SK-N-SH (cell line): ENCODE results near the gene PCNX2. TPM values are rescaled to one million over a fixed set of nuclear protein-coding genes. Genes with fewer than 3 reads are reported as not detected.

Experiments used
- CTCF ChIA-PET: fragments of 300-600, 350-600 bp; formaldehyde crosslinking; extraction: SDS; loops from one replicate; lab custom pipeline; 2021; lab: Yijun Ruan, JAX
- POLR2A ChIA-PET: fragments of 350-600 bp; sonication (Branson Sonifier 250); formaldehyde crosslinking; extraction: SDS; loops from one replicate; lab custom pipeline; 2020; ENCODE audit warnings: antibody characterized with exemption, inconsistent platforms; lab: Yijun Ruan, JAX
- DNase-seq: peaks from one replicate; pipeline ENCODE4 v3.0.0; 2012
- H2AFZ ChIP-seq: fragments of 200-600 bp; sonication (generic); 2 replicates; pipeline ENCODE4 v1.8.1; 2016; ENCODE audit warnings: antibody characterized with exemption, mild to moderate bottlenecking, low read depth
- H3F3A ChIP-seq: fragments of 200-600 bp; sonication (generic); replicated peaks from 2 replicates; pipeline ENCODE3; 2016; ENCODE audit warnings: antibody characterized with exemption, mild to moderate bottlenecking; ENCODE audit not compliant: insufficient read depth
- H3K27ac ChIP-seq, 2 experiments: fragments of 200-500 bp in 1 of 2; fragments of 200-600 bp in 1 of 2; sonication (Bioruptor generic) in 1 of 2; sonication (generic), shearing (Covaris generic) in 1 of 2; 2 replicates each; pipeline versions ENCODE4 v1.5.1 to v1.6.1; 2014 to 2016; ENCODE audit warnings: low read depth in 2 of 2, inconsistent platforms in 1 of 2, low read length in 1 of 2, mild to moderate bottlenecking in 1 of 2, mixed read lengths in 1 of 2
- H3K27me3 ChIP-seq: fragments of 200-600 bp; sonication (generic), shearing (Covaris generic); 2 replicates; pipeline ENCODE4 v1.6.1; 2016; ENCODE audit warnings: mixed run types; ENCODE audit not compliant: insufficient read depth
- H3K36me3 ChIP-seq, 2 experiments: fragments of 200-500 bp in 1 of 2; fragments of 200-600 bp in 1 of 2; sonication (Bioruptor generic) in 1 of 2; sonication (generic) in 1 of 2; replicated peaks in 1 of 2; 2 replicates each; pipeline versions ENCODE3 to v1.5.1; 2014 to 2016; ENCODE audit warnings: low read length in 1 of 2, mild to moderate bottlenecking in 1 of 2; ENCODE audit not compliant: insufficient read depth in 2 of 2, control insufficient read depth in 1 of 2
- H3K4me1 ChIP-seq, 2 experiments: fragments of 200-500 bp in 1 of 2; fragments of 200-600 bp in 1 of 2; sonication (Bioruptor generic) in 1 of 2; sonication (generic), shearing (Covaris generic) in 1 of 2; 2 replicates each; pipeline versions ENCODE4 v1.5.1 to v1.6.1; 2014 to 2016; ENCODE audit warnings: low read depth in 1 of 2, low read length in 1 of 2, mixed run types in 1 of 2; ENCODE audit not compliant: insufficient read depth in 2 of 2, control insufficient read depth in 1 of 2
- H3K4me2 ChIP-seq: fragments of 200-600 bp; sonication (generic), shearing (Covaris generic); 2 replicates; pipeline ENCODE4 v1.6.1; 2017; ENCODE audit warnings: mixed run types
- H3K4me3 ChIP-seq, 2 experiments: fragments of 200-500 bp in 1 of 2; fragments of 200-600 bp in 1 of 2; sonication (Bioruptor generic) in 1 of 2; sonication (generic), shearing (Covaris generic) in 1 of 2; 2 replicates each; pipeline versions ENCODE4 v1.5.1 to v1.8.1; 2014 to 2016; ENCODE audit warnings: low read depth in 2 of 2, inconsistent platforms in 1 of 2, low read length in 1 of 2, mild to moderate bottlenecking in 1 of 2, mixed read lengths in 1 of 2, moderate library complexity in 1 of 2
- H3K79me2 ChIP-seq: fragments of 200-600 bp; sonication (generic); 2 replicates; pipeline ENCODE4 v1.8.1; 2017; ENCODE audit warnings: mild to moderate bottlenecking; ENCODE audit not compliant: insufficient read depth
- H3K9ac ChIP-seq: fragments of 200-600 bp; sonication (generic); 2 replicates; pipeline ENCODE4 v1.6.1; 2017; ENCODE audit warnings: mixed run types
- H3K9me2 ChIP-seq: fragments of 200-600 bp; sonication (generic); 2 replicates; pipeline ENCODE4 v1.6.1; 2017; ENCODE audit warnings: mixed run types
- H3K9me3 ChIP-seq: fragments of 200-600 bp; sonication (generic); 2 replicates; pipeline ENCODE4 v1.6.1; 2017; ENCODE audit warnings: mixed run types, mild to moderate bottlenecking, moderate library complexity
- H4K20me1 ChIP-seq: fragments of 200-600 bp; sonication (generic); 2 replicates; pipeline ENCODE4 v1.6.1; 2017; ENCODE audit warnings: mild to moderate bottlenecking, mixed run types; ENCODE audit not compliant: insufficient read depth
- ELF1 ChIP-seq: IDR thresholded peaks from 2 replicates; pipeline ENCODE4 v1.4.0; 2012
- EP300 ChIP-seq, 2 experiments: IDR thresholded peaks; 2 replicates each; pipeline versions ENCODE4 v1.4.0 to v1.6.1; 2012; ENCODE audit warnings: borderline replicate concordance in 1 of 2, low read depth in 1 of 2, low read length in 1 of 2
- FOSL2 ChIP-seq: IDR thresholded peaks from 2 replicates; pipeline ENCODE4 v1.4.0; 2012; ENCODE audit warnings: low read depth, mild to moderate bottlenecking, moderate library complexity, borderline replicate concordance
- FOXJ3 ChIP-seq: sonication (generic); formaldehyde crosslinking; IDR thresholded peaks from 2 replicates; pipeline ENCODE4 v1.5.1; 2020; ENCODE audit warnings: mild to moderate bottlenecking, missing genetic modification reagents
- FOXM1 ChIP-seq: IDR thresholded peaks from 2 replicates; pipeline ENCODE4 v1.4.0; 2012; ENCODE audit warnings: low read depth, mild to moderate bottlenecking
- GABPA ChIP-seq: IDR thresholded peaks from 2 replicates; pipeline ENCODE4 v1.4.0; 2012; ENCODE audit warnings: low read depth, mild to moderate bottlenecking
- GATA2 ChIP-seq: sonication (generic); formaldehyde crosslinking; IDR thresholded peaks from 2 replicates; pipeline ENCODE4 v1.5.0; 2020; ENCODE audit warnings: mild to moderate bottlenecking, missing genetic modification reagents
- IRF3 ChIP-seq: fragments of 150-350 bp; IDR thresholded peaks from 2 replicates; pipeline ENCODE4 v1.6.1; 2016; ENCODE audit warnings: mild to moderate bottlenecking, low read depth, low read length
- JUND ChIP-seq: IDR thresholded peaks from 2 replicates; pipeline ENCODE4 v1.4.0; 2012
- MAX ChIP-seq: IDR thresholded peaks from 2 replicates; pipeline ENCODE4 v1.4.0; 2012; ENCODE audit warnings: low read depth
- MEF2A ChIP-seq: IDR thresholded peaks from 2 replicates; pipeline ENCODE4 v1.4.0; 2012; ENCODE audit warnings: low read depth, borderline replicate concordance
- NRF1 ChIP-seq: IDR thresholded peaks from 2 replicates; pipeline ENCODE4 v1.6.1; 2012; ENCODE audit warnings: low read depth, mild to moderate bottlenecking, low read length
- PBX3 ChIP-seq: IDR thresholded peaks from 2 replicates; pipeline ENCODE4; 2012
- RAD21 ChIP-seq: IDR thresholded peaks from 2 replicates; pipeline ENCODE4 v1.6.1; 2012; ENCODE audit warnings: mild to moderate bottlenecking, low read length
- RFX5 ChIP-seq: IDR thresholded peaks from 2 replicates; pipeline ENCODE4 v1.6.1; 2012; ENCODE audit warnings: mild to moderate bottlenecking, improper control_type of control experiment, low read length
- RXRA ChIP-seq: IDR thresholded peaks from 2 replicates; pipeline ENCODE4 v1.4.0; 2012; ENCODE audit warnings: low read depth, mild to moderate bottlenecking, borderline replicate concordance
- SIN3A ChIP-seq: IDR thresholded peaks from 2 replicates; pipeline ENCODE4 v1.6.1; 2012; ENCODE audit warnings: low read depth, mild to moderate bottlenecking, low read length, moderate library complexity, borderline replicate concordance
- TCF12 ChIP-seq: IDR thresholded peaks from 2 replicates; pipeline ENCODE4 v1.4.0; 2012
- TEAD4 ChIP-seq: IDR thresholded peaks from 2 replicates; pipeline ENCODE4 v1.4.0; 2012; ENCODE audit warnings: mild to moderate bottlenecking, borderline replicate concordance; ENCODE audit not compliant: insufficient read depth
- WGBS: methylation state at CpG from one replicate; pipeline ENCODE4 v1.1.6; 2017; ENCODE audit warnings: low lambda C conversion rate; 5-methylcytosine and 5-hydroxymethylcytosine counted together
- polyA plus RNA-seq, 3 experiments: library from polyadenylated mRNA; depleted of rRNA; stranded (reverse); fragments of >200 nt; gene quantifications; 2 replicates each; pipeline ENCODE4 v1.2.3, GENCODE V29; 2012
- TF ChIP-seq, protein P1 (sequence below): IDR thresholded peaks from 2 replicates; pipeline ENCODE4 v1.4.0; 2012; ENCODE audit warnings: low read depth, borderline replicate concordance

Gene PCNX2
- polyA plus RNA-seq, 1 of the 3 experiments (the other 2 are of a cell fraction) = 10.6 TPM

DNA sequence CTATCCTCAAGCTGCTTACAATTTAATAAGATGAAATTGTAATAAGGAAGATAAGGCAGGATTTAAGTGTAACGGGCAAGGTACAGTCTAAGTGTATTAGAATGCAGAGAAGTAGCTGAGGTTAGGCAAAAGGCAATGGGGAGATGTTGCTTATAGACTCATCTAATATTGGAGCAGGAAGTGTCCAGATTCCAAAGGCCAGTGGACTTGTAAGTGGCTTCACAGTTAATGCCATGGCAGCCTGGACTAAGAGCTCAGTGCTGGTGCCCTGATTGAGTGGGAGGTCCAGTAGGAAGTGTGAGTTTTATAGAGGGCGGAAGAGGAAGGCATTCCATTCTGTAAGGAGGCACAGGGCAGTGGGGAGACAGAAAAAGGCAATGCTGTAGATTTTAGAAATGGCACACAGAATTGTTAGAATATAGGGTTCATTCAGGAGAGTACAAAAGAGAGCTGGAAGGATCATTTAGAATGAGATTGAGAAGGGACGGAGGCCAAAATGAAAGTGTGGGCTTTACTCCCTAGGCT, 44.6 kb upstream of the PCNX2 start:
- Histone ChIP-seq H3K79me2 (no peaks in the 10 kb centered on the region), H2AFZ (no peak overlapping the region), H3K4me2 (no peak overlapping the region), H3K36me3 (no peaks in the 10 kb centered on the region), H3K9me2 (no peaks in the 10 kb centered on the region), H3F3A (no peaks in the 10 kb centered on the region), H3K27ac (no peak overlapping the region), H3K27me3 (no peaks in the 10 kb centered on the region), H3K9me3 (no peaks in the 10 kb centered on the region), H3K4me1 (no peaks in the 10 kb centered on the region), H4K20me1 (no peaks in the 10 kb centered on the region), H3K9ac (no peak overlapping the region), H3K4me3 (no peak overlapping the region)
- DNase-seq = no peak
- TF ChIP-seq ELF1 (no peak), TCF12 (no peak)
- TF ChIP-seq, protein P1, sequence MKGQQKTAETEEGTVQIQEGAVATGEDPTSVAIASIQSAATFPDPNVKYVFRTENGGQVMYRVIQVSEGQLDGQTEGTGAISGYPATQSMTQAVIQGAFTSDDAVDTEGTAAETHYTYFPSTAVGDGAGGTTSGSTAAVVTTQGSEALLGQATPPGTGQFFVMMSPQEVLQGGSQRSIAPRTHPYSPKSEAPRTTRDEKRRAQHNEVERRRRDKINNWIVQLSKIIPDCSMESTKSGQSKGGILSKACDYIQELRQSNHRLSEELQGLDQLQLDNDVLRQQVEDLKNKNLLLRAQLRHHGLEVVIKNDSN = no peak
- POLR2A ChIA-PET = no interaction called here
- 49% methylated on average over 3 of the region's 3 CpGs for WGBS
- CTCF ChIA-PET = interaction anchor here (1.1 to 1.2 kb wide), 3 partner anchors 23 to 451 kb away, joined by 3 read pairs; no protein-coding TSS in a partner anchor

- POLR2A ChIA-PET = no interaction called here
Measured at GRCh38 chr1:233338102-233338501, 42.6 kb upstream of the PCNX2 start.

More at GRCh38 chr1:233338102-233338501, 42.6 kb upstream of the PCNX2 start:
- Histone ChIP-seq H3F3A (no peaks in the 10 kb centered on the region), H3K9ac (no peak overlapping the region), H3K79me2 (no peaks in the 10 kb centered on the region), H3K4me3 (no peak overlapping the region), H3K4me1 (no peaks in the 10 kb centered on the region; a peak in 1 of 4 replicates), H3K36me3 (no peaks in the 10 kb centered on the region), H4K20me1 (no peaks in the 10 kb centered on the region), H3K27ac (no peak overlapping the region), H2AFZ (no peak overlapping the region), H3K9me2 (no peaks in the 10 kb centered on the region), H3K4me2 (no peak overlapping the region), H3K9me3 (no peaks in the 10 kb centered on the region), H3K27me3 (no peaks in the 10 kb centered on the region)
- 89% methylated on average over 2 of the region's 2 CpGs for WGBS
- no peak for DNase-seq
- TF ChIP-seq GATA2 (CRISPR knock-in tag) (no peak), PBX3 (no peak), RFX5 (no peak), FOXM1 (no peak), IRF3 (no peak), FOXJ3 (CRISPR knock-in tag) (no peak), ELF1 (no peak), SIN3A (no peak), JUND (no peak), TEAD4 (no peak), MAX (no peak), EP300 (IDR thresholded peaks at IDR 0.05; ENCODE audit: borderline replicate concordance in 1 of 2, low read depth in 1 of 2, low read length in 1 of 2) (no peak), RXRA (no peak), RAD21 (no peak), MEF2A (no peak), FOSL2 (no peak), GABPA (no peak), NRF1 (no peak)
- TF ChIP-seq, protein P1 = no peak
- CTCF ChIA-PET = interaction anchor here (1.1 to 1.3 kb wide), 2 partner anchors 26 to 37 kb away, joined by 3 to 4 read pairs; no protein-coding TSS in a partner anchor
